Measurements from ENCODE around the gene MAN1C1.

MAN1C1 gene

DNA sequence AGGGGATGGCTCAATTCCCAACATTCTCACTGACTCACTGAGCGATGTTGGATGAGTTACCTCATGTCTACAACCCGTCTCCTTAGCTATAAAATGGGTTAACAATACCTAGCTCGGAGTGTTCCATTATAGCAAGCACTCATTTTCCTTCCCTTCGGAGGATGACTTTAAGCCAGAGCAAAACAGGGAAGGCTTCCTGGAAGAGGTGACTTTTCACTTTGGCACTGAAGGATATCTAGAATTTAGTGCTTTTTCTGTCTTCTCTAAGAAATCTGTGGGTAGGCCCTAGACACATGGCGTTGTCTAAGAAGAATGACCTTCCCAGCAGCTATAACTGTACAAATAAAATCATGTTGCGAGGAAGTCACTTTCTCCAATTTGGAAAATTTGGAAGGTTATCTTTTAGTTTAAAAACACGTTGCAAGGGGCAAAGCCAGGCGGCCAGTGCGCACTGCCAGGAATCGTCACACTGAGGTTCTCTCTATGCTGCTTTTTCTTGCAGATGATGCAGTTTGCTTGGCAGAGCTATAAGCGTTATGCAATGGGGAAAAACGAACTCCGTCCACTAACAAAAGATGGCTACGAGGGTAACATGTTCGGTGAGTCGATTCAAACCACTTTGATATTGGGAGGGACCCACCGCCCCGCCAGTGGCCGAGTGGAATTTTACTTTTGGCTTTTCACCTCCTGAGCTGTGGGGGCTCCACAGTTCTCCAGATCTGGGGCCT lies 69.5 kb downstream of the MAN1C1 start:
- Histone ChIP-seq H3K79me2 (ENCODE audit: insufficient read depth, low read length) (no peaks in the 10 kb centered on the region), H4K20me1 (ENCODE audit: low read depth, low read length) (no peaks in the 10 kb centered on the region), H3K9me3 (ENCODE audit: insufficient read depth, low read length) (no peaks in the 10 kb centered on the region), H3K36me3 (ENCODE audit: low read length) (no peaks in the 10 kb centered on the region), H2AFZ (ENCODE audit: low read depth, low read length, severe bottlenecking) (no peak overlapping the region), H3F3A (ENCODE audit: insufficient read depth) (no peaks in the 10 kb centered on the region), H3K9ac (ENCODE audit: low read length) (no peak overlapping the region), H3K4me2 (ENCODE audit: low read depth, low read length, poor library complexity, severe bottlenecking) (no peak overlapping the region), H3K4me3 (ENCODE audit: insufficient read depth, low read length, poor library complexity, severe bottlenecking) (no peak overlapping the region), H3K27ac (ENCODE audit: low read depth, low read length) (no peak overlapping the region), H3K9me2 (replicated peaks; ENCODE audit: insufficient read depth, low read length) (no peaks in the 10 kb centered on the region), H3K27me3 (ENCODE audit: low read length) (no peaks in the 10 kb centered on the region)
- TF ChIP-seq CTCF (IDR thresholded peaks at IDR 0.05; ENCODE audit: insufficient read depth, low read length, poor library complexity, severe bottlenecking) (no peak), EZH2phosphoT487 (conservative IDR thresholded peaks at IDR 0.05; ENCODE audit: low read length) (no peak)

DNA sequence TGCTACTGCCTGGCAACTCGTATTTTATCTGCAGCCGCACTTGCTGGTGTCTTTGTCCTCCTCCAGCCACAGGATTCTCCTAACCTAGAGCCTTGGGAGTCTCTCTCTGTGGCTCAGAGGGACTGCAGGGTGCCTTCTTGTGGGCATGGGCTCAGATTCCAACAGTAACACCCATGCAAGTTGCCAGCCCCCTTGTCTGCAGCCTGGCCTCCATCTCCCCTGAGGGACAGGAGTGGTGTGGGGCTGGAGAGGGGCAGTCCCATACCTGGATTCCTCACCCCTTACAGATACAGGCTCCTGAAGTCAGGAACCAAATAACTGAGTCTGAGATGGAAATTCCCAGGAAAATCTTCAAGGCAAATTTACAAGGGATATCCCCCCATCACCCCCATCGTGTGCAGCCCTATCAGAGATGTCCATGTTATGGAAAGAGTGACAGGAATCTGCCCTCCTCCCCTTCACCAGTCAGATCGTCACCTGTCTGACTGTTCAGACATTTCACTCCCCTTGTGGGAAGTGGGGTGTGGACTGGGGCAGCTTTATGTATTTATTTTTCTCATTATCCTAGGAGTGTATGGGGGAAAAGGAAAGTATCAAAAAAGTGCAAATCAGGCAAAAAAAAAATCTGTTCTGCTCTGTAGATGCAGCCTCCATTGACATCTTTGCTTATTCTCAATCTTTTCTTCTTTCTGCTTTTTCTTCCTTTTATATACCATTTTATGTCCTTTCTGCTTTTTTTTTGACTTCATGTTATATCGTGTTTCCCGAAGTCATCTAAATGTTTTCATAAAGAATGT lies 70.8 kb downstream of the MAN1C1 start:
- Histone ChIP-seq H3K4me3 (ENCODE audit: insufficient read depth, low read length, poor library complexity, severe bottlenecking) (no peak overlapping the region), H3K27me3 (ENCODE audit: low read length) (no peaks in the 10 kb centered on the region), H3K36me3 (ENCODE audit: low read length) (no peaks in the 10 kb centered on the region), H3K9me3 (ENCODE audit: insufficient read depth, low read length) (no peaks in the 10 kb centered on the region), H3K27ac (ENCODE audit: low read depth, low read length) (no peak overlapping the region), H3K79me2 (ENCODE audit: insufficient read depth, low read length) (no peaks in the 10 kb centered on the region), H3F3A (ENCODE audit: insufficient read depth) (no peaks in the 10 kb centered on the region), H3K9ac (ENCODE audit: low read length) (no peak overlapping the region), H3K4me2 (ENCODE audit: low read depth, low read length, poor library complexity, severe bottlenecking) (no peak overlapping the region), H2AFZ (ENCODE audit: low read depth, low read length, severe bottlenecking) (no peak overlapping the region), H3K9me2 (replicated peaks; ENCODE audit: insufficient read depth, low read length) (no peaks in the 10 kb centered on the region), H4K20me1 (ENCODE audit: low read depth, low read length) (no peaks in the 10 kb centered on the region)
- TF ChIP-seq EZH2phosphoT487 (conservative IDR thresholded peaks at IDR 0.05; ENCODE audit: low read length) (no peak), CTCF (IDR thresholded peaks at IDR 0.05; ENCODE audit: insufficient read depth, low read length, poor library complexity, severe bottlenecking) (no peak)

DNA sequence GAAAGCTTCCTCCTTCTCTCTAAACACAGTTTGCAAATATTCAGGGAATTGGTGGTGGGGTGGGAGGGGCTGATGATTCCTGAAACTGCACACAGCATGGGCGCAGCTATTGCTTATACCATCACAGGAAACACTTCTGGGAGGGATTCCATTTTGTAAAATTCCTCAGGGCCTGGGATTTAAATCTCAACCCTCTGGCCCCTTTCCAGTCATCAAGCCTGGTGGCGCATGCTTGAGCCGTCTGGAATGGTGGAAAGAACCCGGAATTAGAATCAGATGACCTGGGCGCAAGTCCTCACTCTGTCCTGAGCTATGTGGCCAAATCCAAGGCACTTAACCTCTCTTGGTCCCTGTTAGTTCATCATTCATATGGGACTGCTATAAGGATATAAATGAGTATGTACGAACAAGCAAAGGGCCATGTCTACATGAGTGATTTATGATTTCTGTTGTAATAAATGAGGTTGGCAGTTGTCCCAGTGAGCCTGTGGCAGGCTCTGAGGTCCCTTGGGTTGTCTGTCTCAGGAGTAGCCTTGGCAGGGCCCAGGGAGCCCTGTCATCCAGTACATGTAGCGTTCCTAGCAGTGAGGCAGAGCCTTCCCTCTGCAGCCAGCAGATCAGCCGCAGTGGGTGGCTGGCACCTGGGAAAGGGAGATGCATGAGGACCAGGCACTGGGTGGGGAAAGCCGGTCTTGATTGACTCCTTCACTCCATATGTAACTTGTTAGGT lies 72.0 kb downstream of the MAN1C1 start:
- no peak overlapping the region for H2AFZ ChIP-seq (ENCODE audit: low read depth, low read length, severe bottlenecking)
- H3K27me3 ChIP-seq (ENCODE audit: low read length), result no peaks in the 10 kb centered on the region
- H3K4me2 ChIP-seq (ENCODE audit: low read depth, low read length, poor library complexity, severe bottlenecking), result no peak overlapping the region
- H4K20me1 ChIP-seq (ENCODE audit: low read depth, low read length), result no peaks in the 10 kb centered on the region
- H3K36me3 ChIP-seq (ENCODE audit: low read length), result no peaks in the 10 kb centered on the region
- H3K4me3 ChIP-seq (ENCODE audit: insufficient read depth, low read length, poor library complexity, severe bottlenecking), result no peak overlapping the region
- no peaks in the 10 kb centered on the region for H3F3A ChIP-seq (ENCODE audit: insufficient read depth)
- H3K9me3 ChIP-seq (ENCODE audit: insufficient read depth, low read length), result no peaks in the 10 kb centered on the region
- no peak for TF ChIP-seq EZH2phosphoT487 (conservative IDR thresholded peaks at IDR 0.05; ENCODE audit: low read length)
- no peak for TF ChIP-seq CTCF (IDR thresholded peaks at IDR 0.05; ENCODE audit: insufficient read depth, low read length, poor library complexity, severe bottlenecking)
- H3K9me2 ChIP-seq (replicated peaks; ENCODE audit: insufficient read depth, low read length), result no peaks in the 10 kb centered on the region
- no peak overlapping the region for H3K27ac ChIP-seq (ENCODE audit: low read depth, low read length)
- H3K9ac ChIP-seq (ENCODE audit: low read length), result no peak overlapping the region
- H3K79me2 ChIP-seq (ENCODE audit: insufficient read depth, low read length), result no peaks in the 10 kb centered on the region
